ENCODE results near the gene C4orf50. TPM values are rescaled to one million over a fixed set of nuclear protein-coding genes. Genes with fewer than 3 reads are reported as not detected.

C4orf50 gene
- total RNA-seq, 1 donor from 2014 or later = 0.16 TPM

DNA sequence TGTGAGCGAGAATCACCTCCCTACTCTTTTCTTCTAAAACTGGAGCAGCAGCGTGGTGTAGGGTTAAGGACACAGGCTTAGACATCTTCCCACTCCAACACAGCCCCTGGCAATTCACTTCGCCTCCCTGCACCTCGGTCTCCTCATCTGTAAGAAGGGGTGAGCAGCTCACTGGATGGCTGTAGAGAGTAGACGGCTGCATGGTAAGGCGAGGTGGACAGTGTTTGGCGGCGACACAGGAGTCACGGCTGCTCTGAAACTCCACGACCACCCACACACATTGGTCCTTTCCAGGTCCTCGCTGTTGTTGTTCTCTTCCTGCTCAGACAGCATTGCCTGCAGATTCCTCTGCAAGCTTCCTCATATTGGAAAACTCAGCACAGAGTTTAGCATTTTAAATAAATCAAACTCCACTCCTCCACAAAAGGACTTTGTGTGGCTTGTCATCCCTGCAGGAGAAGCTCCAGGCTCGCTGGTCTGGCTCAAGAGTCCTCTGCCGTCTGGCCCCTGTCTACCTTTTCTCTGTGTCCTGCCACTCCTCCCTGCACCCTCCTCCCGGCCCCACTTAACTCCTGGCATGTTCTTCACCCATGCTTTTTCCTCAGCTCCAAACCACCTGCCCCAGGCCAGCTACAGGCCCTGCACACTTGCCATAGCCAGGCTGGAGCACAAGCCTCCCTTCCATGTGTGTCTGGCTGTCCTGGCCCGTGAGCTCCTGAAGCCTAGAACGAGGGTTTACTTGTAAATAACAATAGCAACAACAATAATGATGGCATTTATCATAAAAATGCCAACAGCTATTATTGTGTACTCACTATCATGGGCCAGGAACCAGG, 84.0 kb downstream of the C4orf50 start:
- Mint-ChIP-seq H3K9me3 (no peaks in the 10 kb centered on the region), H3K36me3 (ENCODE audit: low read depth) (no peaks in the 10 kb centered on the region), H3K4me3 (no peak overlapping the region), H3K27ac (no peak overlapping the region), H3K4me1 (no peaks in the 10 kb centered on the region), H3K27me3 (no peaks in the 10 kb centered on the region)
- DNase-seq = no peak
- intact Hi-C loops (cut with micrococcal nuclease) = no loop called here

DNA sequence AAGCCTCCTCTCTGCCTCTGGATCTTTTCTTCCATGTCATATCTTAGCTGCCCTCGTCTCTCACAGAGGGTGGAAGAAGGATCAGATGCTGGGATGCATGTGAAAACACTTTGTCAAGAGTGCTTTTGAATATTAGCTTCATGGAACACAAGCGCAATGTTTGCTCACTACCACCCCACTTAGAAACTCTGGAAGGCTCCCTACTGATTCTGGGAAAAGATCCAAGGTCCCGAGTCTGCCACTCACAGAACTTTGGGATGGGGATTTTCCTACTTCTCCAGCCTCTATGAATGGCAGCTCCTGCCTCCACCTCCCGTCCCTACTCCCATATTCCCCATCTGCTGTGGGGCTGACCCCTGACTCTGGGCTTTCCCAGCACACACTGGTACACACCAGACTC, 85.1 kb downstream of the C4orf50 start:
- no peak for DNase-seq
- Mint-ChIP-seq H3K27ac (no peak overlapping the region), H3K36me3 (ENCODE audit: low read depth) (no peaks in the 10 kb centered on the region), H3K9me3 (no peaks in the 10 kb centered on the region), H3K4me1 (no peaks in the 10 kb centered on the region), H3K4me3 (no peak overlapping the region), H3K27me3 (no peaks in the 10 kb centered on the region)
- intact Hi-C loops (cut with micrococcal nuclease) = no loop called here

GRCh38 chr4:5932035-5932568, 86.1 kb downstream of the C4orf50 start:
- no peaks in the 10 kb centered on the region for H3K9me3 Mint-ChIP-seq
- H3K27ac Mint-ChIP-seq = no peak overlapping the region
- DNase-seq = no peak
- no peaks in the 10 kb centered on the region for H3K27me3 Mint-ChIP-seq
- intact Hi-C loops (cut with micrococcal nuclease) = no loop called here
- H3K4me3 Mint-ChIP-seq = no peak overlapping the region
- no peaks in the 10 kb centered on the region for H3K36me3 Mint-ChIP-seq (ENCODE audit: low read depth)
- no peaks in the 10 kb centered on the region for H3K4me1 Mint-ChIP-seq

DNA sequence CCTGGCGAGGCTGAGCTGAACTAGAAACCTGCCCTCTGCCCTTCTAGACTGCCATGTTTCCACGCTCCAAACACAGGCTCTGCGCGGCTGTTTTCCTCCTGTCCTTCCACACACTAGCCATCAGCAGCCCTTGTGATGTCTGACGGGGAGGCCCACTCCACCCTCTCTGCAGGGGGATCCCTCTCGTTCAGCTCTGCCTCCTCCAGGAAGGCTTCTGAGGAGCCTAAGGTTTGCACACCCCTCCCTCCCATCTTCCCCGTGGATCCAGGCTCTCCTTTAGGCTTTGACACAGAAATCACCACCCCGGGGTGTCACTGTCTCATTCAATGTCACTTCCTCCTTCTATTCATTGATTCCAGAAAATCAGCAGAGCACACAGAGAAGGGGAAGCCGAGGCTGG, 86.7 kb downstream of the C4orf50 start:
- Mint-ChIP-seq H3K9me3 (no peaks in the 10 kb centered on the region), H3K27ac (no peak overlapping the region), H3K27me3 (no peaks in the 10 kb centered on the region), H3K36me3 (ENCODE audit: low read depth) (no peaks in the 10 kb centered on the region), H3K4me3 (no peak overlapping the region), H3K4me1 (no peaks in the 10 kb centered on the region)
- intact Hi-C loops (cut with micrococcal nuclease) = no loop called here
- DNase-seq = no peak

- intact Hi-C loops (cut with micrococcal nuclease) = no loop called here
- H3K9me3 Mint-ChIP-seq = no peaks in the 10 kb centered on the region
- H3K27me3 Mint-ChIP-seq = no peaks in the 10 kb centered on the region
- no peak overlapping the region for H3K4me3 Mint-ChIP-seq
- H3K27ac Mint-ChIP-seq = no peak overlapping the region
- H3K36me3 Mint-ChIP-seq (ENCODE audit: low read depth) = no peaks in the 10 kb centered on the region
- H3K4me1 Mint-ChIP-seq = no peaks in the 10 kb centered on the region
- DNase-seq = no peak
Observed at GRCh38 chr4:5930876-5931275, 87.4 kb downstream of the C4orf50 start.

- no peak overlapping the region for H3K4me3 Mint-ChIP-seq
- intact Hi-C loops (cut with micrococcal nuclease) = no loop called here
- DNase-seq = no peak
- H3K27me3 Mint-ChIP-seq = no peaks in the 10 kb centered on the region
- no peaks in the 10 kb centered on the region for H3K36me3 Mint-ChIP-seq (ENCODE audit: low read depth)
- H3K27ac Mint-ChIP-seq = no peak overlapping the region
- no peaks in the 10 kb centered on the region for H3K4me1 Mint-ChIP-seq
- H3K9me3 Mint-ChIP-seq = no peaks in the 10 kb centered on the region
Observed at GRCh38 chr4:5930456-5930855, 87.8 kb downstream of the C4orf50 start.

DNA sequence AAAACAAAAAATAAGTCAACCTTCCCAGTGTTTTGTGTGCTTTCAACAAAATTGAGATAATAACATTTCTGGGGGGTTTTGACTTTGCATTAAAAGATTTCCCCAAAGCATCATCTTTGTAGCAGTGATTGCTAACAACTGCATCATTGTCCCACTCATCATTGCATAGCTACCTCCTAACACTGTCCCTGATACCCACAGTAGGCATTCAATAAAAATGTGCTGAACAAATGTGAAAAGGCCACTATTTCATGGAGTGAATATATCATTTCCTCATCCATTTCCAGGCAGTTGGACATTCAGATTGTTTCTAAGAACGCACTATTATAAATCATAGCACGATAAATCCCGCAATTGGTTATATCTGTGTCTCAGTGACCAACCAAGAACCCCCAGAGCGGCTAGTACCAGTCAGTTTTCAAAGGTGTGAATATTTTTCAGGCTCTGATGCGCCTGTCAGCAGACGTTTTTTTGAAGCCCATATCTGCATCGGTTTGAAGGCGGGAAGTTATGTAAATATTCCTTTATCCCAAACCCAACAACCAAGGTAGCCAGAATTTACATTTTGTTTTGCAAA, 89.3 kb downstream of the C4orf50 start:
- intact Hi-C loops (cut with micrococcal nuclease) = no loop called here
- DNase-seq = no peak
- H3K27ac Mint-ChIP-seq = no peak overlapping the region
- H3K4me3 Mint-ChIP-seq = no peak overlapping the region
- H3K27me3 Mint-ChIP-seq = no peaks in the 10 kb centered on the region
- no peaks in the 10 kb centered on the region for H3K4me1 Mint-ChIP-seq
- no peaks in the 10 kb centered on the region for H3K9me3 Mint-ChIP-seq
- no peaks in the 10 kb centered on the region for H3K36me3 Mint-ChIP-seq (ENCODE audit: low read depth)

DNA sequence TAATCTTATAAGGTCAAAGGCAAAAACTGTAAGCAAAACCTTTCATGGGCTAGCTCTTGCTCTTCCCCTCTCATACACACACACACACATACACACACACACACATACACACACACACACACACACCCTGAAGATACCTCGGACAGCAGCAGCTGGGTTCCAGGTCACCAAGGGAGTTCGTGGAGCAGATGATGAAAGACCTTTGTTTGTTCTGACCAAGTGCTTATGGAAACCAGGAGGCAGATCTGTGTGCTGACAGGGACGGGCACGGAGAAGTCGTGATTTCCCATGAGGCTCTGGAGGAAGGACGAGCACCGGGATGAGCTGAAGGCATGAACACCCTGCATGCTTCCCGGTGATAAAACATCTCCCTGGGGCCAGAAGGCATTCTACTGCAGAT, 90.0 kb downstream of the C4orf50 start:
- Mint-ChIP-seq H3K4me1 (no peaks in the 10 kb centered on the region), H3K36me3 (ENCODE audit: low read depth) (no peaks in the 10 kb centered on the region), H3K27me3 (no peaks in the 10 kb centered on the region), H3K4me3 (no peak overlapping the region), H3K9me3 (no peaks in the 10 kb centered on the region), H3K27ac (no peak overlapping the region)
- DNase-seq = no peak
- intact Hi-C loops (cut with micrococcal nuclease) = no loop called here

GRCh38 chr4:5927747-5928146, 90.5 kb downstream of the C4orf50 start:
- intact Hi-C loops (cut with micrococcal nuclease) = no loop called here
- no peak for DNase-seq
- H3K27ac Mint-ChIP-seq = no peak overlapping the region
- H3K4me3 Mint-ChIP-seq = no peak overlapping the region
- H3K9me3 Mint-ChIP-seq = no peaks in the 10 kb centered on the region
- no peaks in the 10 kb centered on the region for H3K36me3 Mint-ChIP-seq (ENCODE audit: low read depth)
- H3K27me3 Mint-ChIP-seq = no peaks in the 10 kb centered on the region
- no peaks in the 10 kb centered on the region for H3K4me1 Mint-ChIP-seq

- intact Hi-C loops (cut with micrococcal nuclease) = no loop called here
- no peaks in the 10 kb centered on the region for H3K27me3 Mint-ChIP-seq
Observed at GRCh38 chr4:5927116-5927515, 91.1 kb downstream of the C4orf50 start.

GRCh38 chr4:5926598-5926997, 91.6 kb downstream of the C4orf50 start:
- no peaks in the 10 kb centered on the region for H3K36me3 Mint-ChIP-seq (ENCODE audit: low read depth)

More at GRCh38 chr4:5927116-5927515, 91.1 kb downstream of the C4orf50 start:
- no peaks in the 10 kb centered on the region for H3K36me3 Mint-ChIP-seq (ENCODE audit: low read depth)
- H3K9me3 Mint-ChIP-seq = no peaks in the 10 kb centered on the region
- no peak for DNase-seq
- H3K27ac Mint-ChIP-seq = no peak overlapping the region
- no peaks in the 10 kb centered on the region for H3K4me1 Mint-ChIP-seq
- H3K4me3 Mint-ChIP-seq = no peak overlapping the region

DNA sequence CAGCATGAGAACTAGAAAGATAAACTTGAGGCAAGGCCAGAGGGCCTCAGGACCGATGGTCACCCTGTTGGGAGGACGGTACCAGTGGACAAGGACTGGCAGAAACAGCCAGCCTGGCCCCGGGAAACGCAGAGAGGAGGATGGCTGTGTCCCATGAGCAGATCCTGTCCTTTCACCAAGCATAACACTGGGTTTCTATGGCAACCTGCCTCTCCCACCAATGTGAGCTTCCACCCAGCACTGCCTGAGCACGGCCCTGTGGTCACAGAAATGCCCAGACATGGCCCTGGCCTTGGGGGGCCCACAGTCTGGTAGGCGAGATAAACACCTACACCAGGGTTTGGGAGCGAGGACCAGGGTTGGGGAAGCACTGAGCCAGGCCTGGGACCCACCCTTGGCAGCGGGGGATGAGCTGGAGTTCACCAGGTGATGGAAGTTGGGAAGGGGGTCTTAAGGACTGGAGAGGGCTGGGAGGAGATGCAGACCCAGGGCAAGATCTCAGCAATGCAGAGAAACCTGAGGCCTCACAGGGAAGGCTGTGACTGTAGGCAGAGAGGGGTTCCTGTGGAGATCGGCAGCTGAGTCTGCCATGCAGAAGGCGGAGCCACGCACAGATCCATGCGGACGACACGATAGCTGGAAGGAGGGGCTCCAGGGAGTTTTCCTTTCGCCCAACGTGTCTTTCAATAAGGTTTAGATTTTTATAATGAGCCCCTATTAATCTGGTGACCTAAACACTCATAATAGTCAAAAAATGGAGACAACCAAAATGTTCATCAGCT, 92.6 kb downstream of the C4orf50 start:
- DNase-seq = no peak
- no peak overlapping the region for H3K27ac Mint-ChIP-seq

More at GRCh38 chr4:5926598-5926997, 91.6 kb downstream of the C4orf50 start:
- DNase-seq = no peak
- intact Hi-C loops (cut with micrococcal nuclease) = no loop called here
- H3K27me3 Mint-ChIP-seq = no peaks in the 10 kb centered on the region
- H3K9me3 Mint-ChIP-seq = no peaks in the 10 kb centered on the region
- no peak overlapping the region for H3K4me3 Mint-ChIP-seq
- no peaks in the 10 kb centered on the region for H3K4me1 Mint-ChIP-seq
- no peak overlapping the region for H3K27ac Mint-ChIP-seq

DNA sequence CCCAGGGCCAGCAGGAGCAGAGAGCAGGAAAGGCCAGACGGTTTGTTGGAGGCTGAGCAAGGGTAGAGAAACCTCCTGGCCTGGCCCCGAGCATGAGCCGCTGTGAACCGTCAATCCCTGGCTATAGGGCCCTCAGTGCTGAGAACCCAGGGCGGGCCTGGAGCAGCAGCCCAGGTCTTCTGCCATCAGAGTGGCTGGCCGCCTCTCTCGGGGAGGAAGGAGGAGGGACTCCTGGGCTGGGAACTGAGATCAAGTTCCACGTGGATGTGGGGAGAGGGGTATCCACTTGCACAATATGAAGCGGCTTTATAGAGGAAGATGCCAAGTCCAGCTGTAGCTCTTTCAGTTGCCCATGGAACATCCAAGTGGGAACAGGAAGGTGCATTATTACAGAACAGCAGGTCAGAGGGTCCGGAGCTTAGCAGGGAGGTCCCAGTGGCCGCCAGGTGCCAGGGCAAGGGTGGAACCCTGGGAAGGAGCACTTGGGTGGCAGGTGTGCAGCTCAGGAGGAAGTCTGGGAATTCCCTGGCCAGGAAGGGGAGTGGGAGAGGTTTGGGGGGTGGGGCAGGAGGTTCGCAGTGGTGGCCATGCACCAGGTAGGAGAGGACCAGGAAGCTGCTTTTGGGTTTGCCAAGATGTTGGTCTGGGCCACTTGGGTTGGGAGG, 93.6 kb downstream of the C4orf50 start:
- Mint-ChIP-seq H3K36me3 (ENCODE audit: low read depth) (no peaks in the 10 kb centered on the region), H3K4me3 (no peak overlapping the region), H3K4me1 (no peaks in the 10 kb centered on the region), H3K9me3 (no peaks in the 10 kb centered on the region), H3K27ac (no peak overlapping the region), H3K27me3 (no peaks in the 10 kb centered on the region)
- intact Hi-C loops (cut with micrococcal nuclease) = no loop called here
- DNase-seq = no peak

More for the DNA sequence above, 92.6 kb downstream of the C4orf50 start:
- no peaks in the 10 kb centered on the region for H3K9me3 Mint-ChIP-seq
- H3K36me3 Mint-ChIP-seq (ENCODE audit: low read depth) = no peaks in the 10 kb centered on the region
- H3K4me3 Mint-ChIP-seq = no peak overlapping the region
- intact Hi-C loops (cut with micrococcal nuclease) = no loop called here
- no peaks in the 10 kb centered on the region for H3K27me3 Mint-ChIP-seq
- H3K4me1 Mint-ChIP-seq = no peaks in the 10 kb centered on the region

All from activated CD4-positive, alpha-beta T cell treated with anti-CD3 and anti-CD28 coated beads, Interleukin-2, amount 10 ng/mL, durations not matched to agents 24 days and 14 days (primary cell).